ENCODE measurements around the gene PTPRM. TPM values are rescaled to one million over a fixed set of nuclear protein-coding genes. Genes with fewer than 3 reads are reported as not detected.

The PTPRM gene
- total RNA-seq, 2 experiments from 2014 or later: 2.1 to 3.0 TPM

GRCh38 chr18:7787339-7787738 lies 220.2 kb downstream of the PTPRM start:
- Mint-ChIP-seq H3K4me3 (no peak overlapping the region), H3K27ac (no peak overlapping the region), H3K9me3 (no peaks in the 10 kb centered on the region), H3K4me1 (ENCODE audit: low read depth) (no peaks in the 10 kb centered on the region), H3K27me3 (no peaks in the 10 kb centered on the region), H3K36me3 (ENCODE audit: low read depth) (no peaks in the 10 kb centered on the region)
- no peak for DNase-seq
- no peak for ATAC-seq
- ChIA-PET CTCF (no interaction called here), POLR2A (no interaction called here)
- intact Hi-C loops (cut with micrococcal nuclease): loop anchor here (10.0 kb wide), 1 partner anchor 63 kb away; no protein-coding TSS in a partner anchor
- TF ChIP-seq CTCF (IDR thresholded peaks at IDR 0.05): no peak

GRCh38 chr18:7789856-7790552 lies 222.9 kb downstream of the PTPRM start:
- DNase-seq (no peak), ATAC-seq (no peak)
- Mint-ChIP-seq H3K36me3 (ENCODE audit: low read depth) (no peaks in the 10 kb centered on the region), H3K27me3 (no peaks in the 10 kb centered on the region), H3K4me3 (no peak overlapping the region), H3K27ac (no peak overlapping the region), H3K9me3 (no peaks in the 10 kb centered on the region), H3K4me1 (ENCODE audit: low read depth) (no peaks in the 10 kb centered on the region)
- CTCF ChIA-PET: interaction anchor here (1.8 kb wide), 1 partner anchor 600 kb away, joined by 4 read pairs; no protein-coding TSS in a partner anchor
- intact Hi-C loops (cut with micrococcal nuclease): loop anchor here (10.0 kb wide), 1 partner anchor 65 kb away; no protein-coding TSS in a partner anchor
- POLR2A ChIA-PET: no interaction called here
- no peak for TF ChIP-seq CTCF (IDR thresholded peaks at IDR 0.05)

GRCh38 chr18:7793100-7793499 lies 226.0 kb downstream of the PTPRM start:
- DNase-seq: no peak
- intact Hi-C loops (cut with micrococcal nuclease): no loop called here
- no peak for TF ChIP-seq CTCF (IDR thresholded peaks at IDR 0.05)
- H3K4me3 Mint-ChIP-seq: no peak overlapping the region
- no peaks in the 10 kb centered on the region for H3K27me3 Mint-ChIP-seq
- no peak overlapping the region for H3K27ac Mint-ChIP-seq
- no peaks in the 10 kb centered on the region for H3K36me3 Mint-ChIP-seq (ENCODE audit: low read depth)
- ATAC-seq: no peak
- H3K4me1 Mint-ChIP-seq (ENCODE audit: low read depth): no peaks in the 10 kb centered on the region
- CTCF ChIA-PET: no interaction called here
- H3K9me3 Mint-ChIP-seq: no peaks in the 10 kb centered on the region
- POLR2A ChIA-PET: interaction anchor here (0.8 kb wide), 1 partner anchor 25 kb away, joined by 3 read pairs; no protein-coding TSS in a partner anchor

- DNase-seq: no peak
- Mint-ChIP-seq H3K27ac (no peak overlapping the region), H3K4me1 (ENCODE audit: low read depth) (no peaks in the 10 kb centered on the region), H3K36me3 (ENCODE audit: low read depth) (no peaks in the 10 kb centered on the region), H3K4me3 (no peak overlapping the region), H3K9me3 (no peaks in the 10 kb centered on the region), H3K27me3 (no peaks in the 10 kb centered on the region)
- ChIA-PET CTCF (no interaction called here), POLR2A (no interaction called here)
- intact Hi-C loops (cut with micrococcal nuclease): no loop called here
- TF ChIP-seq CTCF (IDR thresholded peaks at IDR 0.05): no peak
- ATAC-seq: no peak
Observed at GRCh38 chr18:7803956-7804469, 236.9 kb downstream of the PTPRM start.

GRCh38 chr18:7805096-7805495 lies 238.0 kb downstream of the PTPRM start:
- Mint-ChIP-seq H3K27ac (no peak overlapping the region), H3K9me3 (no peaks in the 10 kb centered on the region), H3K4me1 (ENCODE audit: low read depth) (no peaks in the 10 kb centered on the region), H3K36me3 (ENCODE audit: low read depth) (no peaks in the 10 kb centered on the region), H3K4me3 (no peak overlapping the region), H3K27me3 (no peaks in the 10 kb centered on the region)
- no peak for ATAC-seq
- TF ChIP-seq CTCF (IDR thresholded peaks at IDR 0.05): no peak
- intact Hi-C loops (cut with micrococcal nuclease): no loop called here
- POLR2A ChIA-PET: no interaction called here
- CTCF ChIA-PET: interaction anchor here (1.3 kb wide), 1 partner anchor 13 kb away, joined by 3 read pairs; no protein-coding TSS in a partner anchor
- no peak for DNase-seq

Data from activated CD8-positive, alpha-beta T cell treated with anti-CD3 and anti-CD28 coated beads for 36 hours (primary cell).